HG03097 (cell line): ENCODE results near the gene EXOC4.

ENCODE experiments used
- ATAC-seq: cut with Tn5 transposase; IDR thresholded peaks from one replicate; pipeline ENCODE4 v1.9.1; 2021; ENCODE audit not compliant: unreplicated experiment, low FRiP score

Gene EXOC4

GRCh38 chr7:133837224-133837623 lies 584.3 kb downstream of the EXOC4 start:
- no peak for ATAC-seq

DNA sequence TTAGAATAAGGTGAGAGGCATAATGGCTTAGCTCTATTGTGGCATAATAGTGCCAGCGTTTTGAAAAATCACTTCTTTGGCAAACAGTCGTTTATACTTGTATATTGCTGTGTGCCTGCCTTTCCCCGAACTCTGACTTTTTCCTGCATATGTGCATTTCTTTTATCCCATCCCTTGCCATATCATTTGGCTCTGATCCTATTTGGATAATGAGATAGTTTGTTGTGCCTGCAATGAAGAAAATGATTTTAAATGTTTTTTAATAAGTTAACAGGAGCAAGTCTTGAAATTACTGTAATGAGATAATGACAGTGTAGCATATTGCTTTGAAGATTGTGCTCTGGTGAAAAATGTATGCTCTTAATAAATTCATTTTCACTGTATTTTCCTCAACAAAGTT lies 586.2 kb downstream of the EXOC4 start:
- no peak for ATAC-seq

- no peak for ATAC-seq
Observed at GRCh38 chr7:133843341-133843740, 590.5 kb downstream of the EXOC4 start.

DNA sequence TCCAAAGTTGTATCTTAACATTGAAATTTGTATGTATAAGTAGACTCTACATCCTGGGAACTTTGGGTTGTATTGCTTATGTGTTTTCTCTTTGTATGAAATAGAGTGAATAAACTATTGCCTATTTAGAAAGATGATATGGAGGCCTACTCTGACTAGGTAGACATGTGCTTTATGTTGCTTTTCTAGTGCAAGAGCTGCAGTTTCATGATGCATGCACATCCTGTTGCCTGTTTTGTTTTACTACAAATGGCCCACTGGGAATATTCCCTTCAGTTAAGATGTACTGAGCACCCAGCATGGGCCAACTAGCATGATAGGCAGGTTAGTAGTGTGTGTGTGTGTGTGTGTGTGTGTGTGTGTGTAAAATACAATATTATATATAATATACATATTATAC lies 592.1 kb downstream of the EXOC4 start:
- no peak for ATAC-seq

GRCh38 chr7:133846203-133846945 lies 593.5 kb downstream of the EXOC4 start:
- ATAC-seq: no peak

- ATAC-seq: no peak
Observed at GRCh38 chr7:133850497-133851280, 597.8 kb downstream of the EXOC4 start.

DNA sequence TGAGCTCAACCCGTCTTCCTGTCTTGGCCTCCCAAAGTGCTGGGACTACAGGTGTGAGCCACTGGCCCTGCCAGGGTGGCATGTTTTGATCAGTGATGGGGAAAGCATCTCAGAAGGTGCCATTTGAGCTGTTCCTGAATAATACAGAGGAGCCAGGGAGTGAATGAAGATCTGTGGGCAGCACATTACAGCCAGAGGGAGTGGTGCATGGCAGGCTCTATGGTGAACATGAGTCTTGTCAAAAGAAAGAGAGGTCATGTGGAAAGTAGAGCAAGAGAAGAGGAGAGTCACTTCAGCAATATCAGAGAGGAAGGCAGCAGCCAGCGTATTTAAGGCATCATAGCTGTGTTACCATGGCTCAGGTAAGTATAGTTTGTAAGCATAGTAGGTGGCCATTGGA lies 598.5 kb downstream of the EXOC4 start:
- no peak for ATAC-seq

GRCh38 chr7:133853706-133854276 lies 600.9 kb downstream of the EXOC4 start:
- ATAC-seq: peak; percentile 68

DNA sequence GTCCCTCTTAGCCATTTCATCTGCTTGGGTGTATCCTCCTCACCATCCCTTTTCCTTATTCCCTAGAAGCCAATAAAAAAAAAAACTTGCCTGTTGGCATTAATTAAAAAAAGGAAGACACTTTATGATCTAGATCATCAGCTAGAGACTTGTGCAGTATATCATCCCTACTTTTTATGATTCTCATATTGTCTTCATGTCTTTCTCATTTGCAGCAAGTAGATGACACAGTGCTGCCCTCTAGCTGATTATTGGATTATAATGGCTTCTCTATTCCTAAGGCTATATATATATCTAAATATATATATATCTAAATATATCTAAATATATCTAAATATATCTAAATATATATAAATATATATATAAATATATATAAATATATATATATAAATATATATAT lies 601.9 kb downstream of the EXOC4 start:
- ATAC-seq: no peak

DNA sequence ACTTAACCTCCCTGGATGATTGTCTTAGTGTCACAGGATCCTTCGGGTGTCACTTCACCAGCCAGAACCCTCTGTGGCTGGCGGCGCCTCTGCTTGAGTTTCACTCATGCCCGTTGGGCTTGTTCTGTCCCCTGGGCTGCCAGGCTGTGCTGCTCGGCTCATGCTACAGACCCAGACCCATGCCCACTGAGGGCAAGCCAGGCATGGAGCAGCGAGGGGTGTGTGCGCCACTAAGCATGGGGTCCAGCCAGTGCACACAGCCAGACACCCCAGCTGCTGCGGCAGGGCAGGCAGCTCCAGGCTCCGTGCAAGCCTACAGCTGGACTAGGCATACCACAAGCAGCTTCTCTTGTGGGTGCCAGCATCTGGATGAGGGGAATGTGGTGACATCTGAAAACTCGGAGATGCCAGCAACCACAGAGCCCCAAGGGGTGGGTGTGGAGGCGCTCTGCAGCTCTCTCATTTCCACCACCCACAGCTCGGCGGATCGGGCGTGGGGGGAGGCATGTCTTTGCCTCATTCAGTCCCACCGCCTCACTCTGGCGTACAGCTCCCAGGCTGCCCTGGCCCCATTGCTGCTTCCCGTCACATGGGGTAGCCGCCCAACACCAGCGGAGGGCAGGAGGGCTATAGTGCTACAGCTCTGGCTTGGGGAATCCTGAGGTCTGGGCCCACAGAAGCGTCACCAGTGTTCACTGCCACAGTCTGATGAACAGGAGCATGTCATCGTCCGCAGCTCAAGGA lies 604.7 kb downstream of the EXOC4 start:
- ATAC-seq: no peak

- no peak for ATAC-seq
Observed at GRCh38 chr7:133858311-133858710, 605.4 kb downstream of the EXOC4 start.

DNA sequence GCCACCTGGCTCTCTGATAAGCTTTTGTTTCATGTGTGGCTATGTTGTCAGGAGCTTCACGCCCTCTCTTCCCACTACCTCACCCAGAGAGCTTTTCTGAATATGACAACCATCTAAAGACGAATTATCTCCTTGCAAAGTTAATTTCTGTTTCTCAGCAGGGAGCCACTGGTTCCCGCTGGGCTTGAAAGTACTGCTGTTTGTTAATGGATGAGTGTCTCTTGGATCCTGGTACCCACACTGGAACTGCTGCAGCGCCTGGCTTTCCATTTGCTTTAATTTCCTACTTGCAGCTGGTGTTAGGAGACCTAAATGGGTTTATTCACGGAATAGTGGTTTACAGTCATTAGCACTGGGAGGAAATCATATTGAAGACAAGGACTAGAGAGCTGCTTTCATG lies 606.4 kb downstream of the EXOC4 start:
- no peak for ATAC-seq

DNA sequence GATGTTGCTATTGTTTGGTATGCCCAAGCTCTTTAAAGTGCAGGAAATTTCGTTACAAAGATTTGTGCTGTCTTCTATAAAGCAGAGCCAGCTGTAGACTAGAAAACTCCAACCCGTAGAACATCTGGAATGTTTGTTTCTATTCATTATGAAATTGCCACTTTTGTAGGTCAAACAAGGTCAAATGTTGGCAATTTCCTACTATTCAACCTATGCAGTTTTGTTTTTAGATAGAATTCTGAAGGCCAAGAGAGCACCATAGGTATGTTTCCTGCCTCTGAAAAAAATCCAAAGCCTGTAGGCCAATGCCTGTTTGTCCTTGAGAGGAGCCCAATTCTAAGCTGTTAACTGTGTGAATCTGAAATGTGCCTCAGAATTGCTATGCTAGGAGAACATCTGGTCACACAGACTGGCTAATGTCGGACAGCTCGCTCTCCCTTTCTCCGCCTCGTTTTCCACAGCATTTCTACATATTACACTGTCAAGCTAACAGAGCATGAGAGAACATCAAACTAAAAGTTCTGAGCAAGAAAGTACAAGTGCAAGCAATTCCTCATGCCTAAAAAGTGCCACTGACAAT lies 607.1 kb downstream of the EXOC4 start:
- ATAC-seq: no peak

DNA sequence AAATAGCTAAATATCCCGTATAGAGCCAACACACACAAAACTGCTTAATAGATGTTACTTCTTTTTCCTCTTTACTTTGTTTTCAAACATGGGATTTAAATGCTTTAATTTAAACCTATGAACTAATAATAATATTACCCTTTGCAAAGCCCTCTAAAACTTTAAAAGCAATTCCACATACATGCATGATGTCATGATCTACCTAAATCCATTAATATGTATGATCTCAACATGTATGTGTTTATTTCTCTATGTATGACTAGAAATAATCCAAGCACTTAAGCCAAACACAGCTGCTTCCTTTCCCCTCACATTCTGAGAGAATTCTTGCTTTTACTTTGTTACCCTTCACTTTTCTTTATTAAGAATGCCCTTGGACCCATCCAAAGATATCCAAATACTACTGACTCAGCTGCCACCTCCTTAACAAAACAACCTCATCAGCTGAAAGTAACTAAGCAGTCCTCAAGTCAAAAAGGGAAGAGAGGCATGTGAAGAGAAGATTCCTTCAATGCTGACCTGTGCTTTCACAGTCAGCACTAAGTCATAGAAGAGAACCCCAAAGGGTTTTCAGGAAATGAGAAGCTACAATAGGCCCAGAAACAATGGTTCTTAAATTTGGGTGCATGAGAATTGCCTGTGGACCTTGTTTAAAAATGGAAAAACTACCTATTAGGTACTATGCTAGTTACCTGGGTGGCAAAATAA lies 607.9 kb downstream of the EXOC4 start:
- ATAC-seq: no peak

DNA sequence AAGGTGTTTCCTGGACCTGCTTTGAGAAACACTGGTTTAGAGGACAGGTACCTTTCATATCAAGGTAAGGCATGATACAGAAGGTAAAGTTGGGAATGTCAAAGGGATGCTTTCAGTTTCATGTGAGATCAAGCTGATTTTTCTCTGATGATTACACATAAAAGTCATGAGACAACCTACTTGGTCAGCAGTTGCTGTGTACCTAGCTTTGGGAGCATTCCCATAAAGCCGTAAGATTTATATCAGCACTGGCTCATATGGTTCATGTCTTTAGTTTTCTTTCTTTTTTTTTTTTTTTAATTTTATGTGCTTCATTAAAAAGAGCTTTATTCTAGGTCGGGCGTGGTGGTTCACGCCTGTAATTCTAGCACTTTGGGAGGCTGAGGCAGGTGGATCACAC lies 609.0 kb downstream of the EXOC4 start:
- ATAC-seq: no peak

DNA sequence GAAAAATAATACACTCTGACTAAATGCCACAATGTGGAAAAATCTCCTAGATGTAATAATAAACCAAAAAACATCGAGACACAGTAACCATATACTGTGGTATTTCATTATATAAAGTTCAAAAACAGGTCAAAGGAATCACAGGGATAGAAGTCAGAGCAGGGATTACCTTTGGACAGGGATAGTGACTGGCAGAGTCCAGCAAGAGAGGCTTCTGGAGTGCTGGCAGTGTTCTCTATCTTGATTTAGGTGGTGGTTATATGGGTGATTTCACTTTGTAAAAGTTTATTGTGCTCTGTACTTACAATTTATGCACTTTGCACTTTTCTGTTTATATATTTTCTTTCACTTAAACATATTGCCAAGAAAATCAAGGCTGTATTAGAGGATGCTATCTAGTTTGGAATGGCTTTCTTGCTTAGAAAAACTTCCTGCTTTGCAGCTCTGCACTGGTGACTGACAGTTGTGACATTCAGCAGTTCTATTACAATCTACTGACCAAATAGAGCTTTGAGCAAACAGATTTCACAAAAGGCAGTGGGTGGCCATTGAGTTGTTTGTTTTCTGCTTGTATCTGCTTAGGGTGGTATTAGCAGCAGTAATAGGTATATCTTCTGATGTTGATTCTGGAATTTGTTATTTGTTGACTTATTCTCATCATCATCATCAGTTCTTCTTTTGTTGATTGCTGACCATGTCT lies 610.6 kb downstream of the EXOC4 start:
- no peak for ATAC-seq

DNA sequence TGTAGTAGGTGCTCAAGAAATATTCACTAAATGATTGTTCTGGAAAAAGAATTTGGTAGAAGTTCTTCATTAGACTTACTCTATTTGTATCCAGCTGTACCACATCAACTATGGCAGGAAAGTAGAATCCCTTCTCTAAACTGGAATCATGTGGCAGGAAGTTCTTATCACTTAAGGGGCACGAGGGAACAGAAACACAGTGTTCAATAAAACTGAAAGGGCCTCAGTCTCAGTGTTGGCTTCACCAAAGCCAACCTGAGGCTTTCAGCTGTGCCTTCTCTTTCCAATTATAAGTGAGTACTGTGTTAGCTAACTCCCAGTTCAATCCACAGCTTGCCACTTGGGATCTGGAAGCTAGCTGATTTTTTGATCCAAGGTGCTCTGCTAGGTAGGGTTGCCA lies 616.7 kb downstream of the EXOC4 start:
- ATAC-seq: no peak

DNA sequence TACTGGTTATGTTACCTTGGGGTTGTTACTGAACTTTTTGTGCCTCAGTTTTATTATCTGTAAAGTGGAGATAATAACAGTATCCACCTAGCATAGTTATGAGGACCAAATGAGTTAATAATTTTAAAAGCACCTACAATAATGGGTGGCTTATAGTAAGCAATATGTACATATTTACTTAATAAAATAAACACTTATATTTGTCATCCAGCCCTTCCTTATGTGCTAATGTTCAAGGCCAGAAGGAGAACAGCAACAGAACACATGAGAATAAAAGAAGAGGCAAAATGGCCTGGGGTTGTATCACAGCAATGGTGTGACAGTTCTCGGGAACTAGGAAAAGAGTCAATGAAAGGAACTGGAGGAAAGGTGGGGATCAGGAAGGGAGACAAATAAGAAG lies 618.9 kb downstream of the EXOC4 start:
- no peak for ATAC-seq

DNA sequence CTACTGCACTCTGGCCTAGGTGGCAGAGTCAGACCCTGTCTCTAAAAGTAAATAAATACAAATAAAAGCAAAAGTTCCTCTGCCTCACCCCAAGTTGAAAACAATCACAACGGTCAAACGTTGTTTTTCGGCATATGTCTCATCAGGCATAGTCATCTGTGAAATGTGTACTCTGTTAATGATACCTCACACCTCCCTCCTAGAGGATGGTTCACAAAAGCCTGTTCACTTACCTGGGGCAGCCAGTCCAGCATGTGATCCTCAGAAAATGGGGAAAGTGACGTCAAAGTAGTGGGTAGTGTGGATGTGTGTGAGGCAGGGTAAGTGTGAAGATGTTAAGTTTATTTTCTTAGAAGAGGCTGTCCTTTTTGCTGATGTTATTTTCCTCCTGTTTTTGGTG lies 620.3 kb downstream of the EXOC4 start:
- ATAC-seq: no peak

GRCh38 chr7:133873631-133874030 lies 620.8 kb downstream of the EXOC4 start:
- no peak for ATAC-seq
